ENCODE data around the gene HIVEP3.

Gene HIVEP3

GRCh38 chr1:41626616-41627375 is 291.9 kb downstream of the HIVEP3 start:
- H3K4ac ChIP-seq (ENCODE audit: low read depth, low read length), result no peak overlapping the region
- no peak overlapping the region for H3K56ac ChIP-seq (ENCODE audit: low read length)
- no peak overlapping the region for H3K4me2 ChIP-seq (ENCODE audit: low read length)
- no peak overlapping the region for H3K18ac ChIP-seq (ENCODE audit: low read length)
- H2AK5ac ChIP-seq (ENCODE audit: low read length), result no peak overlapping the region
- no peak overlapping the region for H3K27ac ChIP-seq (ENCODE audit: low read depth, low read length)
- H4K8ac ChIP-seq (ENCODE audit: low read depth, low read length), result no peak overlapping the region
- DNase-seq, result no peak
- no peak overlapping the region for H3K23ac ChIP-seq (ENCODE audit: low read length)
- no CpG with 5 or more reads among the region's 10 CpGs for WGBS (ENCODE audit: extremely low coverage, insufficient coverage, low lambda C conversion rate)
- H2BK120ac ChIP-seq (ENCODE audit: low read depth, low read length), result no peak overlapping the region
- H3K79me2 ChIP-seq (ENCODE audit: control insufficient read depth, insufficient read depth, low read length), result no peaks in the 10 kb centered on the region
- no peaks in the 10 kb centered on the region for H3K27me3 ChIP-seq (ENCODE audit: insufficient read depth, low read length, poor library complexity)
- H4K5ac ChIP-seq (ENCODE audit: low read length), result no peak overlapping the region
- no peak overlapping the region for H3K9ac ChIP-seq (ENCODE audit: low read length)
- no peak overlapping the region for H3K4me3 ChIP-seq (ENCODE audit: low read length)
- H3K4me1 ChIP-seq (ENCODE audit: control insufficient read depth, low read depth, low read length), result no peaks in the 10 kb centered on the region
- H3K79me1 ChIP-seq (ENCODE audit: low read length), result no peaks in the 10 kb centered on the region
- H2BK15ac ChIP-seq (replicated peaks; ENCODE audit: low read depth), result no peak overlapping the region
- H2BK5ac ChIP-seq (ENCODE audit: low read length), result no peak overlapping the region
- no peaks in the 10 kb centered on the region for H3K36me3 ChIP-seq (ENCODE audit: control insufficient read depth, insufficient read depth, low read length)

- Histone ChIP-seq H3K27me3 (ENCODE audit: insufficient read depth, low read length, poor library complexity) (no peaks in the 10 kb centered on the region), H4K8ac (ENCODE audit: low read depth, low read length) (no peak overlapping the region), H2BK120ac (ENCODE audit: low read depth, low read length) (no peak overlapping the region), H2BK15ac (replicated peaks; ENCODE audit: low read depth) (no peak overlapping the region), H2BK5ac (ENCODE audit: low read length) (no peak overlapping the region), H3K4ac (ENCODE audit: low read depth, low read length) (no peak overlapping the region), H3K79me1 (ENCODE audit: low read length) (no peaks in the 10 kb centered on the region), H3K9ac (ENCODE audit: low read length) (no peak overlapping the region), H3K4me2 (ENCODE audit: low read length) (no peak overlapping the region), H3K27ac (ENCODE audit: low read depth, low read length) (no peak overlapping the region), H2AK5ac (ENCODE audit: low read length) (no peak overlapping the region), H4K5ac (ENCODE audit: low read length) (no peak overlapping the region), H3K18ac (ENCODE audit: low read length) (no peak overlapping the region), H3K4me1 (ENCODE audit: control insufficient read depth, low read depth, low read length) (no peaks in the 10 kb centered on the region), H3K4me3 (ENCODE audit: low read length) (no peak overlapping the region), H3K23ac (ENCODE audit: low read length) (no peak overlapping the region), H3K79me2 (ENCODE audit: control insufficient read depth, insufficient read depth, low read length) (no peaks in the 10 kb centered on the region), H3K36me3 (ENCODE audit: control insufficient read depth, insufficient read depth, low read length) (no peaks in the 10 kb centered on the region), H3K56ac (ENCODE audit: low read length) (no peak overlapping the region)
- no peak for DNase-seq
- WGBS (ENCODE audit: extremely low coverage, insufficient coverage, low lambda C conversion rate), result no CpG with 5 or more reads among the region's 10 CpGs
These were observed 292.6 kb downstream of the HIVEP3 start for GRCh38 chr1:41626146-41626545.

GRCh38 chr1:41623736-41624135 is 295.0 kb downstream of the HIVEP3 start:
- Histone ChIP-seq H4K5ac (ENCODE audit: low read length) (no peak overlapping the region), H3K9ac (ENCODE audit: low read length) (no peak overlapping the region), H3K79me2 (ENCODE audit: control insufficient read depth, insufficient read depth, low read length) (no peaks in the 10 kb centered on the region), H3K4me3 (ENCODE audit: low read length) (no peak overlapping the region), H3K36me3 (ENCODE audit: control insufficient read depth, insufficient read depth, low read length) (no peaks in the 10 kb centered on the region), H4K8ac (ENCODE audit: low read depth, low read length) (no peak overlapping the region), H2BK15ac (replicated peaks; ENCODE audit: low read depth) (no peak overlapping the region), H3K4me2 (ENCODE audit: low read length) (no peak overlapping the region), H3K56ac (ENCODE audit: low read length) (no peak overlapping the region), H2BK5ac (ENCODE audit: low read length) (no peak overlapping the region), H2AK5ac (ENCODE audit: low read length) (no peak overlapping the region), H3K79me1 (ENCODE audit: low read length) (no peaks in the 10 kb centered on the region), H2BK120ac (ENCODE audit: low read depth, low read length) (no peak overlapping the region), H3K18ac (ENCODE audit: low read length) (no peak overlapping the region), H3K23ac (ENCODE audit: low read length) (no peak overlapping the region), H3K4me1 (ENCODE audit: control insufficient read depth, low read depth, low read length) (no peaks in the 10 kb centered on the region), H3K27ac (ENCODE audit: low read depth, low read length) (no peak overlapping the region), H3K27me3 (ENCODE audit: insufficient read depth, low read length, poor library complexity) (no peaks in the 10 kb centered on the region), H3K4ac (ENCODE audit: low read depth, low read length) (no peak overlapping the region)
- no CpG with 5 or more reads among the region's 10 CpGs for WGBS (ENCODE audit: extremely low coverage, insufficient coverage, low lambda C conversion rate)
- no peak for DNase-seq

GRCh38 chr1:41622859-41623732 is 295.6 kb downstream of the HIVEP3 start:
- no peak for DNase-seq
- no peaks in the 10 kb centered on the region for H3K27me3 ChIP-seq (ENCODE audit: insufficient read depth, low read length, poor library complexity)
- no peak overlapping the region for H2BK15ac ChIP-seq (replicated peaks; ENCODE audit: low read depth)
- H3K79me1 ChIP-seq (ENCODE audit: low read length), result no peaks in the 10 kb centered on the region
- H3K18ac ChIP-seq (ENCODE audit: low read length), result no peak overlapping the region
- H3K4me2 ChIP-seq (ENCODE audit: low read length), result no peak overlapping the region
- H4K8ac ChIP-seq (ENCODE audit: low read depth, low read length), result no peak overlapping the region
- no CpG with 5 or more reads among the region's 8 CpGs for WGBS (ENCODE audit: extremely low coverage, insufficient coverage, low lambda C conversion rate)
- no peak overlapping the region for H3K27ac ChIP-seq (ENCODE audit: low read depth, low read length)
- no peaks in the 10 kb centered on the region for H3K4me1 ChIP-seq (ENCODE audit: control insufficient read depth, low read depth, low read length)
- H2BK5ac ChIP-seq (ENCODE audit: low read length), result no peak overlapping the region
- H3K23ac ChIP-seq (ENCODE audit: low read length), result no peak overlapping the region
- no peak overlapping the region for H2BK120ac ChIP-seq (ENCODE audit: low read depth, low read length)
- H3K9ac ChIP-seq (ENCODE audit: low read length), result no peak overlapping the region
- no peak overlapping the region for H4K5ac ChIP-seq (ENCODE audit: low read length)
- no peaks in the 10 kb centered on the region for H3K79me2 ChIP-seq (ENCODE audit: control insufficient read depth, insufficient read depth, low read length)
- H3K4ac ChIP-seq (ENCODE audit: low read depth, low read length), result no peak overlapping the region
- H2AK5ac ChIP-seq (ENCODE audit: low read length), result no peak overlapping the region
- no peak overlapping the region for H3K4me3 ChIP-seq (ENCODE audit: low read length)
- H3K36me3 ChIP-seq (ENCODE audit: control insufficient read depth, insufficient read depth, low read length), result no peaks in the 10 kb centered on the region
- no peak overlapping the region for H3K56ac ChIP-seq (ENCODE audit: low read length)

- Histone ChIP-seq H3K9ac (ENCODE audit: low read length) (no peak overlapping the region), H3K4me2 (ENCODE audit: low read length) (no peak overlapping the region), H2BK5ac (ENCODE audit: low read length) (no peak overlapping the region), H4K8ac (ENCODE audit: low read depth, low read length) (no peak overlapping the region), H2BK120ac (ENCODE audit: low read depth, low read length) (no peak overlapping the region), H3K79me2 (ENCODE audit: control insufficient read depth, insufficient read depth, low read length) (no peaks in the 10 kb centered on the region), H3K36me3 (ENCODE audit: control insufficient read depth, insufficient read depth, low read length) (no peaks in the 10 kb centered on the region), H3K27me3 (ENCODE audit: insufficient read depth, low read length, poor library complexity) (no peaks in the 10 kb centered on the region), H3K79me1 (ENCODE audit: low read length) (no peaks in the 10 kb centered on the region), H3K18ac (ENCODE audit: low read length) (no peak overlapping the region), H3K4me1 (ENCODE audit: control insufficient read depth, low read depth, low read length) (no peaks in the 10 kb centered on the region), H3K23ac (ENCODE audit: low read length) (no peak overlapping the region), H3K27ac (ENCODE audit: low read depth, low read length) (no peak overlapping the region), H3K4ac (ENCODE audit: low read depth, low read length) (no peak overlapping the region), H2BK15ac (replicated peaks; ENCODE audit: low read depth) (no peak overlapping the region), H4K5ac (ENCODE audit: low read length) (no peak overlapping the region), H3K56ac (ENCODE audit: low read length) (no peak overlapping the region), H3K4me3 (ENCODE audit: low read length) (no peak overlapping the region), H2AK5ac (ENCODE audit: low read length) (no peak overlapping the region)
- DNase-seq, result no peak
- no CpG with 5 or more reads among the region's 8 CpGs for WGBS (ENCODE audit: extremely low coverage, insufficient coverage, low lambda C conversion rate)
These were observed 296.3 kb downstream of the HIVEP3 start for GRCh38 chr1:41622402-41622801.
